Caco-2 (cell line): ENCODE data around the gene SKAP2. TPM values are rescaled to one million over a fixed set of nuclear protein-coding genes. Genes with fewer than 3 reads are reported as not detected.

ENCODE experiments used
- BruUV-seq: library from RNA; stranded (reverse); fragments of 400-500 nt; replicated peaks from 2 replicates; lab custom pipeline; 2021; lab: Mats Ljungman, UMichigan
- CTCF ChIA-PET: fragments of 300-600 bp; sonication (Branson Sonifier 250); formaldehyde crosslinking; loops from one replicate; lab custom pipeline; 2022; ENCODE audit warnings: antibody characterized with exemption; lab: Charles Lee
- POLR2A ChIA-PET: fragments of 300-600 bp; sonication (Branson Sonifier 250); formaldehyde crosslinking; loops from one replicate; lab custom pipeline; 2022; ENCODE audit warnings: antibody characterized with exemption; lab: Charles Lee
- DNase-seq, 2 experiments: peaks; one replicate each; pipeline versions ENCODE4 v3.0.0 to v3.0.0-alpha.2; 2020 to 2022
- H3K27me3 ChIP-seq: replicated peaks from 2 replicates; pipeline ENCODE4 v1.6.0; 2011; ENCODE audit warnings: low read length; ENCODE audit not compliant: control insufficient read depth, insufficient read depth
- H3K36me3 ChIP-seq: 2 replicates; pipeline ENCODE4 v1.5.1; 2011; ENCODE audit warnings: low read length; ENCODE audit not compliant: control insufficient read depth, insufficient read depth
- H3K4me1 ChIP-seq: fragments of 250-450 bp; sonication (Bioruptor Pico); 2 replicates; pipeline ENCODE4 v1.5.1; 2020; ENCODE audit warnings: mild to moderate bottlenecking
- H3K4me3 ChIP-seq: 2 replicates; pipeline ENCODE4 v1.5.1; 2011; ENCODE audit warnings: low read depth, mild to moderate bottlenecking, control low read depth, low read length
- H3K9me3 ChIP-seq: fragments of 250-450 bp; sonication (Bioruptor Pico); 2 replicates; pipeline ENCODE4 v1.5.1; 2020; ENCODE audit warnings: mild to moderate bottlenecking, moderate library complexity
- H3K27ac Mint-ChIP-seq: one replicate; pipeline ENCODE4 v1.8.0; 2022; ENCODE audit warnings: mixed read lengths; ENCODE audit not compliant: unreplicated experiment
- H3K27me3 Mint-ChIP-seq: one replicate; pipeline ENCODE4 v1.8.0; 2022; ENCODE audit warnings: mixed read lengths; ENCODE audit not compliant: insufficient read depth, unreplicated experiment
- H3K36me3 Mint-ChIP-seq: one replicate; pipeline ENCODE4 v1.8.0; 2022; ENCODE audit warnings: mild to moderate bottlenecking, mixed read lengths; ENCODE audit not compliant: insufficient read depth, unreplicated experiment
- H3K4me1 Mint-ChIP-seq: one replicate; pipeline ENCODE4 v1.8.0; 2022; ENCODE audit warnings: low read depth, mixed read lengths; ENCODE audit not compliant: unreplicated experiment
- H3K4me3 Mint-ChIP-seq: one replicate; pipeline ENCODE4 v1.8.0; 2022; ENCODE audit warnings: mild to moderate bottlenecking, moderate library complexity, mixed read lengths; ENCODE audit not compliant: unreplicated experiment
- H3K9me3 Mint-ChIP-seq: one replicate; pipeline ENCODE4 v1.8.0; 2022; ENCODE audit warnings: mixed read lengths; ENCODE audit not compliant: unreplicated experiment
- intact Hi-C: fragments of 100-400 bp; cut with micrococcal nuclease; formaldehyde crosslinking; loops from one replicate; pipeline ENCODE4 v1.10.0; 2022; ENCODE audit not compliant: unreplicated experiment
- total RNA-seq: library from RNA; stranded (reverse); gene quantifications from 2 replicates; pipeline ENCODE4 v1.2.3, GENCODE V29; 2022
- TF ChIP-seq, protein P1 (sequence below), 2 experiments: fragments of 200-600 bp in 1 of 2; IDR thresholded peaks; 1 replicate in 1 of 2; 2 replicates in 1 of 2; pipeline versions ENCODE4 v1.5.1 to v1.8.0; 2011 to 2022; ENCODE audit warnings: antibody characterized with exemption in 1 of 2, control low read depth in 1 of 2, inconsistent platforms in 1 of 2, low read depth in 1 of 2, low read length in 1 of 2, mild to moderate bottlenecking in 1 of 2, moderate library complexity in 1 of 2; ENCODE audit not compliant: insufficient read depth in 1 of 2, severe bottlenecking in 1 of 2, unreplicated experiment in 1 of 2

Gene SKAP2
- total RNA-seq, 1 experiment from 2014 or later = 36.2 TPM

DNA sequence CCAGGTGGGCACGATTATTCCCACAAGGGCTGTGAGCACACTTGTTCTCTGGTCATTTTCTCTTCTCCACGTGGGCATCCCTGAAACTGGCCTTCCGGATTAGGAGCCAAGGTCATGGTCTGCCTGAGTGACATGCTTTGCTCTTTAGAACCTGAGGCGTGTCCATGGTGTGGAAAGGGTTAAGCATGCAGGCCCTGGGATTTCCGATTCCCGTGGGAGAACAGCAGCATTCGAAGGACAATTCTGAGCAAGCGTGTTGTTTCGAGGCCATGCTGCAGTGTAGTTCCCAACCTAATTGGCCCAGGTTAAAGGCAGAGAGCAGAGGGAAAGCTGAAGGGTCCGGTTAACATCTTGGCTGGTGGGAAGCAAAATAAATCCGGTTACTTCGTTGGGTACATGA is 245.9 kb downstream of the SKAP2 start:
- ChIA-PET POLR2A (no interaction called here), CTCF (no interaction called here)
- Mint-ChIP-seq H3K27ac (no peak overlapping the region), H3K4me1 (no peaks in the 10 kb centered on the region), H3K4me3 (no peak overlapping the region), H3K27me3 (peaks cover 5% of the 10 kb centered on the region), H3K36me3 (no peaks in the 10 kb centered on the region), H3K9me3 (no peaks in the 10 kb centered on the region)
- no TSS peak for BruUV-seq
- no peak overlapping the region for H3K4me3 ChIP-seq
- H3K36me3 ChIP-seq = no peaks in the 10 kb centered on the region
- H3K9me3 ChIP-seq = no peaks in the 10 kb centered on the region
- no peaks in the 10 kb centered on the region for H3K4me1 ChIP-seq
- no peak for DNase-seq
- H3K27me3 ChIP-seq = no peaks in the 10 kb centered on the region
- intact Hi-C loops = no loop called here
- TF ChIP-seq, protein P1, sequence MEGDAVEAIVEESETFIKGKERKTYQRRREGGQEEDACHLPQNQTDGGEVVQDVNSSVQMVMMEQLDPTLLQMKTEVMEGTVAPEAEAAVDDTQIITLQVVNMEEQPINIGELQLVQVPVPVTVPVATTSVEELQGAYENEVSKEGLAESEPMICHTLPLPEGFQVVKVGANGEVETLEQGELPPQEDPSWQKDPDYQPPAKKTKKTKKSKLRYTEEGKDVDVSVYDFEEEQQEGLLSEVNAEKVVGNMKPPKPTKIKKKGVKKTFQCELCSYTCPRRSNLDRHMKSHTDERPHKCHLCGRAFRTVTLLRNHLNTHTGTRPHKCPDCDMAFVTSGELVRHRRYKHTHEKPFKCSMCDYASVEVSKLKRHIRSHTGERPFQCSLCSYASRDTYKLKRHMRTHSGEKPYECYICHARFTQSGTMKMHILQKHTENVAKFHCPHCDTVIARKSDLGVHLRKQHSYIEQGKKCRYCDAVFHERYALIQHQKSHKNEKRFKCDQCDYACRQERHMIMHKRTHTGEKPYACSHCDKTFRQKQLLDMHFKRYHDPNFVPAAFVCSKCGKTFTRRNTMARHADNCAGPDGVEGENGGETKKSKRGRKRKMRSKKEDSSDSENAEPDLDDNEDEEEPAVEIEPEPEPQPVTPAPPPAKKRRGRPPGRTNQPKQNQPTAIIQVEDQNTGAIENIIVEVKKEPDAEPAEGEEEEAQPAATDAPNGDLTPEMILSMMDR (IDR thresholded peaks at IDR 0.05; ENCODE audit: insufficient read depth in 1 of 2, low read depth in 1 of 2, low read length in 1 of 2, severe bottlenecking in 1 of 2, unreplicated experiment in 1 of 2) = no peak

Other genes with a start within 250 kb of the SKAP2 start
- 18.5 and 18.8 TPM in 2 replicates for gene HOXA1, start 231.4 kb upstream of the SKAP2 start, total RNA-seq
- 1.5 and 1.8 TPM in 2 replicates for gene HOXA2, start 238.1 kb upstream of the SKAP2 start, total RNA-seq